ENCODE data around the gene KIF2B. TPM values are rescaled to one million over a fixed set of nuclear protein-coding genes. Genes with fewer than 3 reads are reported as not detected.

The KIF2B gene
- total and polyA plus RNA-seq, 2 of the 4 experiments (the other 2 are of a cell fraction) = not detected

GRCh38 chr17:53823341-53824050, 769 bp downstream of the KIF2B start:
- ChIA-PET CTCF (no interaction called here), POLR2A (ENCODE audit: unreplicated experiment) (no interaction called here)
- Histone ChIP-seq H2BK15ac (ENCODE audit: low read depth, low read length) (no peak overlapping the region), H3K23ac (ENCODE audit: low read depth, low read length) (no peak overlapping the region), H3K4me1 (ENCODE audit: control insufficient read depth, insufficient read depth, low read length) (no peaks in the 10 kb centered on the region), H3K79me1 (ENCODE audit: low read depth in 1 of 2, low read length in 2 of 2) (no peaks in the 10 kb centered on the region), H4K8ac (ENCODE audit: low read depth in 2 of 2, low read length in 2 of 2) (no peak overlapping the region), H3K18ac (ENCODE audit: low read depth, low read length) (no peak overlapping the region), H2BK20ac (ENCODE audit: low read depth, low read length) (no peak overlapping the region), H3K27ac (ENCODE audit: insufficient read depth, low read length) (no peak overlapping the region), H3K27me3 (ENCODE audit: control insufficient read depth, insufficient read depth, low read length) (no peaks in the 10 kb centered on the region), H3K4me3 (ENCODE audit: insufficient read depth, low read depth, low read length) (no peak overlapping the region), H3K14ac (replicated peaks; ENCODE audit: low read depth, low read length) (no peak overlapping the region), H4K91ac (ENCODE audit: insufficient read depth, low read depth, low read length) (no peak overlapping the region), H3K9me1 (ENCODE audit: insufficient read depth, low read length) (no peaks in the 10 kb centered on the region), H3K9ac (ENCODE audit: low read depth, low read length) (no peak overlapping the region), H2AK9ac (replicated peaks; ENCODE audit: low read depth, low read length, poor library complexity) (no peak overlapping the region), H3K56ac (ENCODE audit: extremely low read depth, insufficient read depth, low read length) (no peak overlapping the region), H4K20me1 (ENCODE audit: insufficient read depth, low read length) (no peaks in the 10 kb centered on the region), H3K4me2 (ENCODE audit: low read depth, low read length) (no peak overlapping the region), H4K5ac (ENCODE audit: low read depth, low read length) (no peak overlapping the region), H2AFZ (replicated peaks; ENCODE audit: low read length, poor library complexity) (no peak overlapping the region), H3K9me3 (ENCODE audit: control insufficient read depth, insufficient read depth, low read length) (peaks cover 21% of the 10 kb centered on the region), H2AK5ac (ENCODE audit: low read depth, low read length) (no peak overlapping the region), H3K36me3 (ENCODE audit: control insufficient read depth, insufficient read depth, low read length) (no peaks in the 10 kb centered on the region), H2BK120ac (ENCODE audit: low read depth, low read length) (no peak overlapping the region), H3K4ac (ENCODE audit: low read depth, low read length) (no peak overlapping the region), H2BK5ac (ENCODE audit: low read depth, low read length, poor library complexity, severe bottlenecking) (no peak overlapping the region)
- ATAC-seq (ENCODE audit: low read depth) = no peak
- DNase-seq = no peak
- in situ Hi-C loops (cut with MboI; ENCODE audit: low sequenced_read_pairs) = no loop called here
- no TSS peak for BruUV-seq (replicated peaks)
- TF ChIP-seq RFX5 (IDR thresholded peaks at IDR 0.05; ENCODE audit: low read depth, low read length) (no peak), FOS (IDR thresholded peaks at IDR 0.05; ENCODE audit: low read depth, low read length) (no peak), POLR2A (IDR thresholded peaks at IDR 0.05; ENCODE audit: low read depth, low read length) (no peak), RAD21 (IDR thresholded peaks at IDR 0.05; ENCODE audit: low read length) (no peak), BHLHE40 (IDR thresholded peaks at IDR 0.05; ENCODE audit: low read depth, low read length) (no peak), NFE2L2 (IDR thresholded peaks at IDR 0.05; ENCODE audit: low read depth, low read length) (no peak), CEBPB (IDR thresholded peaks at IDR 0.05; ENCODE audit: low read depth, low read length) (no peak), MAFK (IDR thresholded peaks at IDR 0.05; ENCODE audit: low read depth, low read length) (no peak), ELK1 (IDR thresholded peaks at IDR 0.05; ENCODE audit: borderline replicate concordance, low read depth, low read length) (no peak), RCOR1 (IDR thresholded peaks at IDR 0.05; ENCODE audit: insufficient replicate concordance, low read length) (no peak), MXI1 (IDR thresholded peaks at IDR 0.05; ENCODE audit: borderline replicate concordance, low read depth, low read length) (no peak), MAZ (IDR thresholded peaks at IDR 0.05; ENCODE audit: borderline replicate concordance, low read depth, low read length) (no peak), CHD1 (IDR thresholded peaks at IDR 0.05; ENCODE audit: low read depth, low read length) (no peak), SMC3 (IDR thresholded peaks at IDR 0.05; ENCODE audit: low read depth, low read length) (no peak)
- TF ChIP-seq, protein P1, sequence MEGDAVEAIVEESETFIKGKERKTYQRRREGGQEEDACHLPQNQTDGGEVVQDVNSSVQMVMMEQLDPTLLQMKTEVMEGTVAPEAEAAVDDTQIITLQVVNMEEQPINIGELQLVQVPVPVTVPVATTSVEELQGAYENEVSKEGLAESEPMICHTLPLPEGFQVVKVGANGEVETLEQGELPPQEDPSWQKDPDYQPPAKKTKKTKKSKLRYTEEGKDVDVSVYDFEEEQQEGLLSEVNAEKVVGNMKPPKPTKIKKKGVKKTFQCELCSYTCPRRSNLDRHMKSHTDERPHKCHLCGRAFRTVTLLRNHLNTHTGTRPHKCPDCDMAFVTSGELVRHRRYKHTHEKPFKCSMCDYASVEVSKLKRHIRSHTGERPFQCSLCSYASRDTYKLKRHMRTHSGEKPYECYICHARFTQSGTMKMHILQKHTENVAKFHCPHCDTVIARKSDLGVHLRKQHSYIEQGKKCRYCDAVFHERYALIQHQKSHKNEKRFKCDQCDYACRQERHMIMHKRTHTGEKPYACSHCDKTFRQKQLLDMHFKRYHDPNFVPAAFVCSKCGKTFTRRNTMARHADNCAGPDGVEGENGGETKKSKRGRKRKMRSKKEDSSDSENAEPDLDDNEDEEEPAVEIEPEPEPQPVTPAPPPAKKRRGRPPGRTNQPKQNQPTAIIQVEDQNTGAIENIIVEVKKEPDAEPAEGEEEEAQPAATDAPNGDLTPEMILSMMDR (conservative IDR thresholded peaks at IDR 0.05; ENCODE audit: low read depth, low read length) = no peak
- TF ChIP-seq, protein P2, sequence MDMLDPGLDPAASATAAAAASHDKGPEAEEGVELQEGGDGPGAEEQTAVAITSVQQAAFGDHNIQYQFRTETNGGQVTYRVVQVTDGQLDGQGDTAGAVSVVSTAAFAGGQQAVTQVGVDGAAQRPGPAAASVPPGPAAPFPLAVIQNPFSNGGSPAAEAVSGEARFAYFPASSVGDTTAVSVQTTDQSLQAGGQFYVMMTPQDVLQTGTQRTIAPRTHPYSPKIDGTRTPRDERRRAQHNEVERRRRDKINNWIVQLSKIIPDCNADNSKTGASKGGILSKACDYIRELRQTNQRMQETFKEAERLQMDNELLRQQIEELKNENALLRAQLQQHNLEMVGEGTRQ (IDR thresholded peaks at IDR 0.05; ENCODE audit: low read depth, low read length) = no peak
- dilution Hi-C loops (cut with HindIII; ENCODE audit: low sequenced_read_pairs, unreplicated experiment) = no loop called here
- intact Hi-C loops (cut with micrococcal nuclease) = no loop called here
- WGBS, 2 experiments (ENCODE audit: extremely low coverage in 2 of 2, insufficient read length in 1 of 2) = 77% methylated on average over 16 of the region's 32 CpGs; no CpG with 5 or more reads in 1 of the 2 experiments
